Measurements from ENCODE around the gene CNPY2.

DNA sequence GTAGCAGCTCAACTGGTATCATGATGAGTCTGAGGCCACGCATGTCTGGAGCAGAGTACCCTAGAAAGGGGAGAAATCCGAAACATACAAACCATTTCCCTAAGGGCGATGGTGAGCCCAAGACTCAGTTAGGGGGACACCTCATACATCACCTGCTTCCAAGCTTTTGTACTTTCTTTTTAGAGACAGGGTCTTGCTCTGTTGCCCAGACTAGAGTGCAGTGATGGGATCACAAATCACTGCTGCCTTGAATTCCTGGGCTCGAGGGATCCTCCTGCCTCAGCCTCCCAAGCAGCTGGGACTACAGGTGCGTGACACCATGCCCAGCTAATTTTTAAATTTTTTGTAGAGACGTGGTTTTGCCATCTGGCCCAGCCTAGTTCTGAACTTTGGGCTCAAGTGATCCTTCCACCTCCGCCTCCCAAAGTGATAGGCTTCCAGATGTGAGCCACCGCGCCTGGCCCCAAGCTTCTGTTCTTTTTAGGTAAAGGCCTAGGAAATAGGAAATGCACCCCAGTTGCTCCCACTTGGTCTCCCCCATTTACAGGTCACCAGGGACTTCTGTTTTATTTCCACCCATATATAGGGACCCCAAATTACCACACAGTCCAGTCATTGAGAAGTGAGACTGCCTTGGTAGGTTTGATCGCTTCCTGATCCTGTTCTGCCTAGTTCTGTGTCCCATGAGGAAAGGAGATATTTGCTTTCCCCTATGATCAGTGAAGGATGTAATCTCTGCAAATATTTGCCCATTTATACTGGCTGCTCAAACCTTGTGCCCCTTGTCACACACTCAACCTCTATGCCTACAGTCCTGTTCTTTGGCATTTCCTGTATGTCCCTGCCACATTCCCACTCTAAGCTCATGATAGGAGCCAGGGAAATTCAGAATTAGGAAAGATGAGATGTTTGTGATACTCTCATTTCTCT lies 46.6 kb upstream of the CNPY2 start, which contains the start of gene APOF:
- TF ChIP-seq, protein P1, sequence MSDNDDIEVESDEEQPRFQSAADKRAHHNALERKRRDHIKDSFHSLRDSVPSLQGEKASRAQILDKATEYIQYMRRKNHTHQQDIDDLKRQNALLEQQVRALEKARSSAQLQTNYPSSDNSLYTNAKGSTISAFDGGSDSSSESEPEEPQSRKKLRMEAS (IDR thresholded peaks at IDR 0.05; ENCODE audit: insufficient read depth, insufficient read length) = no peak
- TF ChIP-seq, protein P2, sequence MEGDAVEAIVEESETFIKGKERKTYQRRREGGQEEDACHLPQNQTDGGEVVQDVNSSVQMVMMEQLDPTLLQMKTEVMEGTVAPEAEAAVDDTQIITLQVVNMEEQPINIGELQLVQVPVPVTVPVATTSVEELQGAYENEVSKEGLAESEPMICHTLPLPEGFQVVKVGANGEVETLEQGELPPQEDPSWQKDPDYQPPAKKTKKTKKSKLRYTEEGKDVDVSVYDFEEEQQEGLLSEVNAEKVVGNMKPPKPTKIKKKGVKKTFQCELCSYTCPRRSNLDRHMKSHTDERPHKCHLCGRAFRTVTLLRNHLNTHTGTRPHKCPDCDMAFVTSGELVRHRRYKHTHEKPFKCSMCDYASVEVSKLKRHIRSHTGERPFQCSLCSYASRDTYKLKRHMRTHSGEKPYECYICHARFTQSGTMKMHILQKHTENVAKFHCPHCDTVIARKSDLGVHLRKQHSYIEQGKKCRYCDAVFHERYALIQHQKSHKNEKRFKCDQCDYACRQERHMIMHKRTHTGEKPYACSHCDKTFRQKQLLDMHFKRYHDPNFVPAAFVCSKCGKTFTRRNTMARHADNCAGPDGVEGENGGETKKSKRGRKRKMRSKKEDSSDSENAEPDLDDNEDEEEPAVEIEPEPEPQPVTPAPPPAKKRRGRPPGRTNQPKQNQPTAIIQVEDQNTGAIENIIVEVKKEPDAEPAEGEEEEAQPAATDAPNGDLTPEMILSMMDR (IDR thresholded peaks at IDR 0.05; ENCODE audit: extremely low read depth in 1 of 2, insufficient read depth in 1 of 2, low read depth in 1 of 2, low read length in 2 of 2) = no peak
